Measurements from ENCODE around the gene SLC1A7. TPM values are rescaled to one million over a fixed set of nuclear protein-coding genes. Genes with fewer than 3 reads are reported as not detected.
A peak's percentile ranks its signal among the peaks of the same experiment; 100 is the strongest.

Gene SLC1A7
- total and polyA plus RNA-seq, 7 donors = 0.16 to 1.6 (median 0.85) TPM; not detected in 1

GRCh38 chr1:53050310-53050709 lies 92.1 kb downstream of the SLC1A7 start:
- H3K9me3 ChIP-seq = no peaks in the 10 kb centered on the region
- H3K4me1 ChIP-seq = peaks cover 0 to 54% (median 35%) of the 10 kb centered on the region in 4 donors
- DNase-seq = no peak
- WGBS, 2 donors = 96 to 97% methylated on average over 2 of the region's 2 CpGs
- intact Hi-C loops (cut with DNase I) = no loop called here
- H3K27ac ChIP-seq = peak overlapping the region in 2 of 4 donors; percentile 27 to 46
- TF ChIP-seq EP300 (IDR thresholded peaks at IDR 0.05) (no peak), POLR2A (IDR thresholded peaks at IDR 0.05) (no peak), CTCF (IDR thresholded peaks at IDR 0.05) (no peak), POLR2AphosphoS5 (IDR thresholded peaks at IDR 0.05) (no peak)
- peaks cover 0 to 33% (median 6%) of the 10 kb centered on the region in 4 donors for H3K36me3 ChIP-seq
- H3K4me3 ChIP-seq = no peak overlapping the region
- no peaks in the 10 kb centered on the region for H3K27me3 ChIP-seq

DNA sequence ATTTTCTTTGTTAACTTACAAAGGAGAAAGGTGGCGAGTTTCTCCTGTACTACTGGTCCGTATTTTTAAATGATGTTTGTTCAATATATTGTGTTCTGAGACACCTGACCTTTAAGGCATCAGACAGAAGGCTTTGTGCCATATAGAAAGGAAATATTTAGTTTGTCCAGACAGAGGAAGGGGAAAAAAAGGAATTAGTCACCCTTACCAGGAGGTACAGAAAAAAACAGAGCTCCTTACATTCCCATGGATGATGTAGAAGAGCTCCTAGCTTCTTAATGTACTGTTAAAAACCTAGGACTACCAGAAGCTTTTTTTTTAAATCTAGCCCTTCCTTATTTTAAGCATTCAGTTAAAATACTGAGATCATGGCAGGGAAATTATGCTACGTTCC lies 92.9 kb downstream of the SLC1A7 start:
- Histone ChIP-seq H3K4me1 (peaks cover 0 to 62% (median 35%) of the 10 kb centered on the region in 4 donors), H3K4me3 (no peak overlapping the region), H3K36me3 (peaks cover 0 to 33% (median 6%) of the 10 kb centered on the region in 4 donors), H3K9me3 (no peaks in the 10 kb centered on the region), H3K27me3 (no peaks in the 10 kb centered on the region), H3K27ac (peak overlapping the region in 2 of 4 donors; percentile 27 to 46)
- WGBS, 2 donors = 90 to 91% methylated on average over 3 of the region's 3 CpGs
- DNase-seq = no peak
- TF ChIP-seq CTCF (IDR thresholded peaks at IDR 0.05) = no peak
- no peak for TF ChIP-seq EP300 (IDR thresholded peaks at IDR 0.05)
- TF ChIP-seq POLR2A (IDR thresholded peaks at IDR 0.05) = no peak
- no peak for TF ChIP-seq POLR2AphosphoS5 (IDR thresholded peaks at IDR 0.05)
- intact Hi-C loops (cut with DNase I) = no loop called here

DNA sequence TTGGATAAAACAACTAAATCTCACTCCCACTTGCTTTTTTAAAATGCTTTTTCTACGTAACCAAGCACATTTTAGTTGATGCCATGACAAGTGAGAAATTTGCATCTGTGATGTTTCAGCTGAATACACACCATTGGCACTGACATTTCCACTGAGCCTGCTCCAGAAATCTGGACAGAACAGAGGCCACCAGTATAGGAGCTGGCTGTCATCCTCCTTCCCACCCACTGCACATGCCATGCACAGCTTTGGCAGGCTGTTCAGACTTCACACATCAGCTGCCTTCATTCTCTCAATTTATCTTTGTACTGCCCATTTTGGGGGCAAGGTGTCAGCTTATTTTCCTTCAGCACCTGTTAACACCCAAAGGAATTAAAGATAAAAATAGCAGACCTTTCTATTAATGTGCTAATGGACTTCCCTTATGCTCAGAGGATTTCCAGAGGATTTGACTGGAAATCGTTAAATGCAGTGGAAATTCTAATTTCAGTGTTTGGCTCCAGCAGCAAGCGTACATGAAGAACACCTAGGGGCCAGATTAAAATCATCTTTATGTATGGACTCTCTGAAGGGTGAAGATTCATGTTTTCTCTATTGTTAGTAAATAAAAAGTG lies 93.4 kb downstream of the SLC1A7 start:
- H3K4me1 ChIP-seq = peaks cover 0 to 63% (median 35%) of the 10 kb centered on the region in 4 donors
- TF ChIP-seq POLR2A (IDR thresholded peaks at IDR 0.05) (no peak), POLR2AphosphoS5 (IDR thresholded peaks at IDR 0.05) (no peak), EP300 (IDR thresholded peaks at IDR 0.05) (no peak), CTCF (IDR thresholded peaks at IDR 0.05) (no peak)
- no peaks in the 10 kb centered on the region for H3K9me3 ChIP-seq
- no peak for DNase-seq
- peaks cover 0 to 33% (median 6%) of the 10 kb centered on the region in 4 donors for H3K36me3 ChIP-seq
- intact Hi-C loops (cut with DNase I) = no loop called here
- peak overlapping the region in 2 of 4 donors; percentile 27 to 46 for H3K27ac ChIP-seq
- no peaks in the 10 kb centered on the region for H3K27me3 ChIP-seq
- H3K4me3 ChIP-seq = no peak overlapping the region
- 91 to 96% methylated on average over 3 of the region's 3 CpGs for WGBS, 2 donors

- H3K27ac ChIP-seq = peak overlapping the region in 2 of 4 donors; percentile 27 to 46
- WGBS, 2 donors = 81 to 85% methylated on average over 5 of the region's 5 CpGs
- TF ChIP-seq CTCF (IDR thresholded peaks at IDR 0.05) = no peak
- TF ChIP-seq POLR2A (IDR thresholded peaks at IDR 0.05) = no peak
- no peak overlapping the region for H3K4me3 ChIP-seq
- no peak for DNase-seq
- H3K27me3 ChIP-seq = no peaks in the 10 kb centered on the region
- peaks cover 0 to 24% (median 4%) of the 10 kb centered on the region in 4 donors for H3K36me3 ChIP-seq
- H3K4me1 ChIP-seq = peaks cover 0 to 73% (median 41%) of the 10 kb centered on the region in 4 donors
- intact Hi-C loops (cut with DNase I) = no loop called here
- H3K9me3 ChIP-seq = no peaks in the 10 kb centered on the region
Measured at GRCh38 chr1:53047737-53048736, 94.4 kb downstream of the SLC1A7 start.

All from sigmoid colon (tissue), 7 donors.